K562 (cell line): Measurements from ENCODE around the gene ZAP70. TPM values are rescaled to one million over a fixed set of nuclear protein-coding genes. Genes with fewer than 3 reads are reported as not detected.

Experiments used
- C11orf30 ChIP-seq: fragments of 450-650 bp; IDR thresholded peaks from 2 replicates; pipeline ENCODE4 v1.6.1; 2016; ENCODE audit warnings: low read depth, mild to moderate bottlenecking
- ETS2 ChIP-seq: IDR thresholded peaks from 2 replicates; pipeline ENCODE4 v1.6.1; 2016; ENCODE audit warnings: borderline replicate concordance, missing genetic modification characterization, mild to moderate bottlenecking, moderate library complexity, missing compliant biosample characterization; ENCODE audit not compliant: poor library complexity, severe bottlenecking
- HNRNPH1 ChIP-seq: fragments of 200-400 bp; formaldehyde crosslinking; optimal IDR thresholded peaks from 2 replicates; pipeline ENCODE3; 2017; ENCODE audit warnings: low read depth, mild to moderate bottlenecking, low read length, moderate library complexity
- JUND ChIP-seq, 2 experiments: IDR thresholded peaks; 2 replicates in 1 of 2; 3 replicates in 1 of 2; pipeline ENCODE4 v1.6.1; 2011; ENCODE audit warnings: borderline replicate concordance in 2 of 2, low read depth in 2 of 2, low read length in 2 of 2, improper control_type of control experiment in 1 of 2, missing biosample characterization in 1 of 2, missing genetic modification characterization in 1 of 2, missing genetic modification reagents in 1 of 2
- NCOA1 ChIP-seq: fragments of 450-650 bp; IDR thresholded peaks from 2 replicates; pipeline ENCODE4 v1.6.1; 2016; ENCODE audit warnings: low read depth
- NFRKB ChIP-seq: fragments of 450-650 bp; IDR thresholded peaks from 2 replicates; pipeline ENCODE4 v1.6.1; 2016; ENCODE audit warnings: low read depth
- NFYB ChIP-seq: IDR thresholded peaks from 2 replicates; pipeline ENCODE4 v1.6.1; 2011; ENCODE audit warnings: mild to moderate bottlenecking, moderate library complexity; ENCODE audit not compliant: insufficient read length; ENCODE audit errors: extremely low read depth
- PHB ChIP-seq: fragments of 250-450 bp; sonication (Bioruptor Pico); IDR thresholded peaks from 2 replicates; pipeline ENCODE4 v1.5.0; 2021
- RB1 ChIP-seq: fragments of 450-650 bp; IDR thresholded peaks from 2 replicates; pipeline ENCODE4 v1.6.1; 2017; ENCODE audit warnings: low read depth, mild to moderate bottlenecking
- RBFOX2 ChIP-seq: fragments of 200-400 bp; formaldehyde crosslinking; IDR thresholded peaks from 2 replicates; pipeline ENCODE4 v1.6.1; 2017; ENCODE audit warnings: low read depth, mild to moderate bottlenecking, low read length, moderate library complexity
- RUNX1 ChIP-seq: sonication (generic); IDR thresholded peaks from 2 replicates; pipeline ENCODE4 v1.6.1; 2016; ENCODE audit warnings: antibody characterized with exemption, low read depth
- SMARCE1 ChIP-seq: fragments of 450-650 bp; IDR thresholded peaks from 2 replicates; pipeline ENCODE4 v1.7.1; 2016; ENCODE audit warnings: mild to moderate bottlenecking
- SRSF9 ChIP-seq: fragments of 200-400 bp; formaldehyde crosslinking; IDR thresholded peaks from 2 replicates; pipeline ENCODE4 v1.6.1; 2017; ENCODE audit warnings: low read depth, low read length, borderline replicate concordance
- TEAD4 ChIP-seq, 2 experiments: sonication (generic) in 1 of 2; formaldehyde crosslinking in 1 of 2; IDR thresholded peaks; 2 replicates each; pipeline versions ENCODE4 v1.6.1 to v1.8.0; 2012 to 2022; ENCODE audit warnings: borderline replicate concordance in 1 of 2, inconsistent platforms in 1 of 2, low read length in 1 of 2, mild to moderate bottlenecking in 1 of 2, missing genetic modification reagents in 1 of 2
- ZBTB8A ChIP-seq: fragments of 450-650 bp; IDR thresholded peaks from 2 replicates; pipeline ENCODE4 v1.6.1; 2018; ENCODE audit warnings: mild to moderate bottlenecking, moderate library complexity; ENCODE audit not compliant: partially characterized antibody
- ZNF316 ChIP-seq: fragments of 450-650 bp; IDR thresholded peaks from 2 replicates; pipeline ENCODE4 v1.6.1; 2016
- ZNF696 ChIP-seq: fragments of 250-450 bp; sonication (Bioruptor Pico); conservative IDR thresholded peaks from 2 replicates; pipeline ENCODE4 v1.4.0; 2020; ENCODE audit warnings: mild to moderate bottlenecking, moderate library complexity
- polyA plus RNA-seq, 8 experiments: library from polyadenylated mRNA; depleted of rRNA in 4 of 8; stranded (reverse) in 5 of 8; unstranded in 3 of 8; fragments of >200 nt; fragmentation: Nextera tagmentation in 2 of 8; fragmentation: Illumina TruSeq in 1 of 8; extraction: Ambion mirVana in 2 of 8; extraction: Trizol in 1 of 8; gene quantifications; 2 replicates each; pipeline versions ENCODE4 v1.2.1 to v1.2.3, GENCODE V29; 2011 to 2014; ENCODE audit warnings: inconsistent platforms in 1 of 8, missing spikeins in 1 of 8
- total RNA-seq, 7 experiments: library from RNA; depleted of rRNA in 6 of 7; stranded (reverse); fragments of >200 nt in 6 of 7; fragmentation: Illumina TruSeq in 2 of 7; extraction: Trizol in 2 of 7; gene quantifications; 2 replicates each; pipeline versions ENCODE4 v1.2.1 to v1.2.3, GENCODE V29; 2011 to 2021; ENCODE audit warnings: low replicate concordance in 1 of 7
- TF ChIP-seq, protein P1 (sequence below), 2 experiments: fragments of 450-650 bp; conservative IDR thresholded peaks; 2 replicates each; pipeline ENCODE4 v1.6.1; 2017; ENCODE audit warnings: mild to moderate bottlenecking in 2 of 2, moderate library complexity in 2 of 2
- TF ChIP-seq, protein P2 (sequence below): sonication (generic); formaldehyde crosslinking; IDR thresholded peaks from 2 replicates; pipeline ENCODE4 v1.5.0; 2020; ENCODE audit warnings: missing genetic modification reagents
- TF ChIP-seq, protein P3 (sequence below): sonication (generic); formaldehyde crosslinking; IDR thresholded peaks from 2 replicates; pipeline ENCODE4 v1.8.1; 2023; ENCODE audit warnings: mild to moderate bottlenecking, missing genetic modification reagents
- TF ChIP-seq, protein P4 (sequence below): IDR thresholded peaks from 2 replicates; pipeline ENCODE4 v1.6.1; 2012; ENCODE audit warnings: low read depth, low read length, improper control_type of control experiment, borderline replicate concordance
- TF ChIP-seq, protein P5 (sequence below): fragments of 200-800 bp; sonication (Bioruptor generic); IDR thresholded peaks from 2 replicates; pipeline ENCODE4 v1.6.1; 2017; ENCODE audit warnings: missing genetic modification characterization, missing compliant biosample characterization

ZAP70 gene
- total and polyA plus RNA-seq, 9 of the 15 experiments (the other 6 are each of a cell fraction or from before 2014, with no cell fraction given) = 0.06 to 0.80 (median 0.21) TPM; not detected in 1

DNA sequence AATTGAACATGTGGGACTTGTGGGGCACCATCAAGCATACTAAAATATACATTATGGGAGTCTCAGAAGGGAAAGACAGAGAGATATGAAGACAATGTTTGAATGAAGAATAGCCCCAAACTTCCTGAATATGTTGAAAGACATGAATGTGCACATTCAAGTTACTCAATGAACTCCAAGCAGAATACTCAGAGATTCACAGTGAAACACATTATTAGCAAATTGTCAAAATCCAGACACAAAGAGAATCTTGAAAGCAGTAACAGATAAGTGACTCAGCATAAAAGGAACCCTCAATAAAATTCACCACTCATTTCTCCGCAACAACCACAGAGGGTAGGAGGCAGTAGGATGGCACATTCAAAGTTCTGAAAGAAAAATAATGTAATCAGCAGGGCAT lies 35.1 kb upstream of the ZAP70 start (continued):
- TF ChIP-seq, protein P1, sequence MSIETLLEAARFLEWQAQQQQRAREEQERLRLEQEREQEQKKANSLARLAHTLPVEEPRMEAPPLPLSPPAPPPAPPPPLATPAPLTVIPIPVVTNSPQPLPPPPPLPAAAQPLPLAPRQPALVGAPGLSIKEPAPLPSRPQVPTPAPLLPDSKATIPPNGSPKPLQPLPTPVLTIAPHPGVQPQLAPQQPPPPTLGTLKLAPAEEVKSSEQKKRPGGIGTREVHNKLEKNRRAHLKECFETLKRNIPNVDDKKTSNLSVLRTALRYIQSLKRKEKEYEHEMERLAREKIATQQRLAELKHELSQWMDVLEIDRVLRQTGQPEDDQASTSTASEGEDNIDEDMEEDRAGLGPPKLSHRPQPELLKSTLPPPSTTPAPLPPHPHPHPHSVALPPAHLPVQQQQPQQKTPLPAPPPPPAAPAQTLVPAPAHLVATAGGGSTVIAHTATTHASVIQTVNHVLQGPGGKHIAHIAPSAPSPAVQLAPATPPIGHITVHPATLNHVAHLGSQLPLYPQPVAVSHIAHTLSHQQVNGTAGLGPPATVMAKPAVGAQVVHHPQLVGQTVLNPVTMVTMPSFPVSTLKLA (conservative IDR thresholded peaks at IDR 0.05) = no peak
- no peak for TF ChIP-seq RB1
- TF ChIP-seq C11orf30 = peak; percentile 90
- TF ChIP-seq JUND (IDR thresholded peaks at IDR 0.05; ENCODE audit: borderline replicate concordance, low read depth, low read length) = 0 out of 2 replicates have a peak, but pooled peaks have one; percentile 11
- TF ChIP-seq JUND (tag; IDR thresholded peaks at IDR 0.05; ENCODE audit: borderline replicate concordance, low read depth, low read length) = no peak
- no peak for TF ChIP-seq HNRNPH1
- peak; percentile 97 for TF ChIP-seq ZNF316
- TF ChIP-seq, protein P2, sequence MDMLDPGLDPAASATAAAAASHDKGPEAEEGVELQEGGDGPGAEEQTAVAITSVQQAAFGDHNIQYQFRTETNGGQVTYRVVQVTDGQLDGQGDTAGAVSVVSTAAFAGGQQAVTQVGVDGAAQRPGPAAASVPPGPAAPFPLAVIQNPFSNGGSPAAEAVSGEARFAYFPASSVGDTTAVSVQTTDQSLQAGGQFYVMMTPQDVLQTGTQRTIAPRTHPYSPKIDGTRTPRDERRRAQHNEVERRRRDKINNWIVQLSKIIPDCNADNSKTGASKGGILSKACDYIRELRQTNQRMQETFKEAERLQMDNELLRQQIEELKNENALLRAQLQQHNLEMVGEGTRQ (CRISPR knock-in tag) = no peak
- TF ChIP-seq ZBTB8A = no peak
- no peak for TF ChIP-seq NFYB
- no peak for TF ChIP-seq PHB (CRISPR knock-in tag)
- no peak for TF ChIP-seq ETS2 (tag)
- TF ChIP-seq SRSF9 = no peak
- TF ChIP-seq RUNX1 = no peak
- TF ChIP-seq ZNF696 (CRISPR knock-in tag) = no peak
- TF ChIP-seq TEAD4 (IDR thresholded peaks at IDR 0.05; ENCODE audit: low read length) = no peak
- TF ChIP-seq TEAD4 (CRISPR knock-in tag; IDR thresholded peaks at IDR 0.05; ENCODE audit: borderline replicate concordance) = no peak
- no peak for TF ChIP-seq RBFOX2
- TF ChIP-seq, protein P3, sequence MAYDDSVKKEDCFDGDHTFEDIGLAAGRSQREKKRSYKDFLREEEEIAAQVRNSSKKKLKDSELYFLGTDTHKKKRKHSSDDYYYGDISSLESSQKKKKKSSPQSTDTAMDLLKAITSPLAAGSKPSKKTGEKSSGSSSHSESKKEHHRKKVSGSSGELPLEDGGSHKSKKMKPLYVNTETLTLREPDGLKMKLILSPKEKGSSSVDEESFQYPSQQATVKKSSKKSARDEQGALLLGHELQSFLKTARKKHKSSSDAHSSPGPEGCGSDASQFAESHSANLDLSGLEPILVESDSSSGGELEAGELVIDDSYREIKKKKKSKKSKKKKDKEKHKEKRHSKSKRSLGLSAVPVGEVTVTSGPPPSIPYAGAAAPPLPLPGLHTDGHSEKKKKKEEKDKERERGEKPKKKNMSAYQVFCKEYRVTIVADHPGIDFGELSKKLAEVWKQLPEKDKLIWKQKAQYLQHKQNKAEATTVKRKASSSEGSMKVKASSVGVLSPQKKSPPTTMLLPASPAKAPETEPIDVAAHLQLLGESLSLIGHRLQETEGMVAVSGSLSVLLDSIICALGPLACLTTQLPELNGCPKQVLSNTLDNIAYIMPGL (CRISPR knock-in tag) = no peak
- TF ChIP-seq, protein P4, sequence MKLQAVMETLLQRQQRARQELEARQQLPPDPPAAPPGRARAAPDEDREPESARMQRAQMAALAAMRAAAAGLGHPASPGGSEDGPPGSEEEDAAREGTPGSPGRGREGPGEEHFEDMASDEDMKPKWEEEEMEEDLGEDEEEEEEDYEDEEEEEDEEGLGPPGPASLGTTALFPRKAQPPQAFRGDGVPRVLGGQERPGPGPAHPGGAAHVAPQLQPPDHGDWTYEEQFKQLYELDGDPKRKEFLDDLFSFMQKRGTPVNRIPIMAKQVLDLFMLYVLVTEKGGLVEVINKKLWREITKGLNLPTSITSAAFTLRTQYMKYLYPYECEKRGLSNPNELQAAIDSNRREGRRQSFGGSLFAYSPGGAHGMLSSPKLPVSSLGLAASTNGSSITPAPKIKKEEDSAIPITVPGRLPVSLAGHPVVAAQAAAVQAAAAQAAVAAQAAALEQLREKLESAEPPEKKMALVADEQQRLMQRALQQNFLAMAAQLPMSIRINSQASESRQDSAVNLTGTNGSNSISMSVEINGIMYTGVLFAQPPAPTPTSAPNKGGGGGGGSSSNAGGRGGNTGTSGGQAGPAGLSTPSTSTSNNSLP = no peak
- TF ChIP-seq SMARCE1 = 0 out of 2 replicates have a peak, but pooled peaks have one; percentile 33
- TF ChIP-seq, protein P5, sequence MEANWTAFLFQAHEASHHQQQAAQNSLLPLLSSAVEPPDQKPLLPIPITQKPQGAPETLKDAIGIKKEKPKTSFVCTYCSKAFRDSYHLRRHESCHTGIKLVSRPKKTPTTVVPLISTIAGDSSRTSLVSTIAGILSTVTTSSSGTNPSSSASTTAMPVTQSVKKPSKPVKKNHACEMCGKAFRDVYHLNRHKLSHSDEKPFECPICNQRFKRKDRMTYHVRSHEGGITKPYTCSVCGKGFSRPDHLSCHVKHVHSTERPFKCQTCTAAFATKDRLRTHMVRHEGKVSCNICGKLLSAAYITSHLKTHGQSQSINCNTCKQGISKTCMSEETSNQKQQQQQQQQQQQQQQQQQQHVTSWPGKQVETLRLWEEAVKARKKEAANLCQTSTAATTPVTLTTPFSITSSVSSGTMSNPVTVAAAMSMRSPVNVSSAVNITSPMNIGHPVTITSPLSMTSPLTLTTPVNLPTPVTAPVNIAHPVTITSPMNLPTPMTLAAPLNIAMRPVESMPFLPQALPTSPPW = no peak
- TF ChIP-seq NFRKB = no peak
- no peak for TF ChIP-seq NCOA1
